ENCODE results near the gene GTPBP3. TPM values are rescaled to one million over a fixed set of nuclear protein-coding genes. Genes with fewer than 3 reads are reported as not detected.
"Not testable (repeated sequence)": the region's sequence is repeated elsewhere in the genome, so short reads cannot be mapped to it uniquely, and the experiment has no call there.

The GTPBP3 gene
- total RNA-seq, 1 donor from 2014 or later = 11.8 TPM

DNA sequence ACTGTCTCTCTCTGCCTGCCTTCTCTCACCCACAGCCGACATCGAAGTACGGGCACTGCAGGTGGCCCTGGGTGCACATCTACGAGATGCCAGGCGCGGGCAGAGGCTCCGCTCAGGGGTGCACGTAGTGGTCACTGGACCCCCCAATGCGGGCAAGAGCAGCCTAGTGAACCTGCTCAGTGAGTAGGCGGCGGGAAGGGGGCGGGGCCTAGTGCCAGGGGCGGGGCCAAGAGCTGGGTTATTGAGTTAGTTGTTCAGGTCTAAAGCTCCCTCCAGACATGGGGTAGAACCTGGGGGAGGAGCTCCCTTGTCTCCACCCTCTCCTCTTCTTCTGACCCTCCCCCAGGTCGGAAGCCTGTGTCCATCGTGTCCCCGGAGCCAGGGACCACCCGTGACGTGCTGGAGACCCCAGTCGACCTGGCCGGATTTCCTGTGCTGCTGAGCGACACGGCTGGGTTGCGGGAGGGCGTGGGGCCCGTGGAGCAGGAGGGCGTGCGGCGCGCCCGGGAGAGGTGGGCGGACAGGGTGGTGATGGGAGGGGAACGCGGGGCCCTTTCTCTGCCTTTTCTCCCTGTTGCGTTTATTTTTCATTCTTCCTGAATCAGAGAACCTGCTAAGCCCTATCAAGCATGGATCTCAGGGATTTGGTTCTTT, 1.9 kb downstream of the GTPBP3 start:
- DNase-seq (ENCODE audit: low spot score in 2 of 2) (no peak), FAIRE-seq (no peak)

DNA sequence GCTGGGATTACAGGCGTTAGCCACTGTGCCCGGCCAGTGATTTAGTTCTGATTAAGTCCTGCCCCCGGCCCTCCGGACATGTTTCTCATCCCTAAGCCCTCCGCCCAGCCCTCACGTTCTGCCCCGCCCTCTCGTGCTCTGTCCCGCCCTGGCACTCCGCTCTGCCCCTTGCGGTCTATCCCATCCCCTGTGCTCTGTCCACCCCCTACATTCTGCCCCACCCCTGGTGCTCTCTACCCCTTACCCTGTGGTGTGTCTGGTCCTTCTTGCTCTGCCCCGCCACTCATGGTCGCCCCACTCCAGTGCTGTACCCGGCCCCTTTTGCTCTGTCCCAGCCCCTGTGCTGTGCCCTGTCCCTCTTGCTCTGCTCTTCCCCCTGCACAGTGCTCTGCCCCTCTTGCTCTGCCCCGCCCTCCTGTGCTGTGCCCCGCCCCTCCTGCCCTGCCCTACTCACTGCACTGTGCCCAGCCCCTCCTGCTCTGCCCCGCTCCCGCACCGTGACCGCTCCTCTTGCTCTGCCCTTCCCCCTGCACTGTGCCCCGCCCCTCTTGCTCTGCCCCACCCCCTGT, 3.0 kb downstream of the GTPBP3 start:
- FAIRE-seq (no peak), DNase-seq (ENCODE audit: low spot score in 2 of 2) (no peak)

GRCh38 chr19:17340871-17341357, 3.6 kb downstream of the GTPBP3 start:
- DNase-seq (ENCODE audit: low spot score in 2 of 2) = no peak
- no peak for FAIRE-seq

GRCh38 chr19:17341386-17341785, 4.0 kb downstream of the GTPBP3 start:
- FAIRE-seq = no peak
- DNase-seq (ENCODE audit: low spot score in 2 of 2) = no peak

GRCh38 chr19:17341845-17342244, 4.5 kb downstream of the GTPBP3 start:
- FAIRE-seq (no peak), DNase-seq (ENCODE audit: low spot score in 2 of 2) (no peak)

DNA sequence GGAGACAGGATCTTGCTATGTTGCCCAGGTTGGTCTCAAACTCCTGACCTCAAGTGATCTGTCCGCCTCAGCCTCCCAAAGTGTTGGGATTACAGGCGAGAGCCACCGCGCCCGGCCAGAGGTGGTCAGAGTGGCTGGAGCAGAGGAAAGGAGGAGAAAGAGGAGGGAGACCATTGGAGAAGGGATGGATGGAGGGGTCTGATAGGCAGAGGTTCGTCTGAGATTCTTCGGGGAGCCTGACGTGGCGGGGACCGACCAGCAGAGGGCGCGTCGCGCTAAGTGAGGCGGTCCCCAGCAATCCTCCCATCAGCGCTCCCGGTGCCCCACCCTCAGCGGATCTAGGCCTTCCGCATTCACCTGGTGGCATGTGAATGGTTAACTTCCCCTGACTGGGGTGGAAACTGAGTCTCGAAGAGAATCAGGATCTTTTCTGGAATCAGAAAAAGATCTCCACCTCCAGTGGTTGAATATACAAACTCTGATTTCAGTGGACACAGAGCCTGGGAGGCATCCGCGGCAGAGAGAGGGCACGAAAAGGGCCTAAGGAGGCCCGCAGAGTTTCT, 8.8 kb downstream of the GTPBP3 start:
- no peak for FAIRE-seq

DNA sequence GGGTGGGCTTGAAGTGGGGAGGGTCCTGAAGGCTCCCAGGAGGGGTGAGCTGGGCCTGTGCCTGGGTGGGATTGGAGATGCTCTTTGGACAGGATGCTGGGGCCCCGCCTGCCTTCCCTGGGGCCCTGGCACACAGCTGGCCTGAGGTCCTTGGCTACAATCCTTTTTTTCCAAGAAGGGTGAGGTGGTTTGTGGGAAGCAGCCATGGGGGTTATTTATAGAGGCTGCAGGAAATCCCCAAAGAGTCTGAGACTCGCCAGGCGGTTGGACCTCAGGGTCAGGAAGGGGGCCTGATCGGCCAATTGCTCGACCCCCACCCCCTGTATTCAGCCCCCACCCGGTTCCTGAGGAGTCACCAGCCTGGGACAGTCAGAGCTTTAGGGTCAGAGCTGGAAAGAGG, 10.0 kb downstream of the GTPBP3 start:
- FAIRE-seq = no peak
- DNase-seq (ENCODE audit: low spot score in 2 of 2) = no peak

More for the DNA sequence above, 8.8 kb downstream of the GTPBP3 start:
- peak; percentile 65 to 83 for DNase-seq (ENCODE audit: low spot score in 2 of 2)

GRCh38 chr19:17347877-17348276, 10.5 kb downstream of the GTPBP3 start:
- FAIRE-seq = no peak
- no peak for DNase-seq (ENCODE audit: low spot score in 2 of 2)

DNA sequence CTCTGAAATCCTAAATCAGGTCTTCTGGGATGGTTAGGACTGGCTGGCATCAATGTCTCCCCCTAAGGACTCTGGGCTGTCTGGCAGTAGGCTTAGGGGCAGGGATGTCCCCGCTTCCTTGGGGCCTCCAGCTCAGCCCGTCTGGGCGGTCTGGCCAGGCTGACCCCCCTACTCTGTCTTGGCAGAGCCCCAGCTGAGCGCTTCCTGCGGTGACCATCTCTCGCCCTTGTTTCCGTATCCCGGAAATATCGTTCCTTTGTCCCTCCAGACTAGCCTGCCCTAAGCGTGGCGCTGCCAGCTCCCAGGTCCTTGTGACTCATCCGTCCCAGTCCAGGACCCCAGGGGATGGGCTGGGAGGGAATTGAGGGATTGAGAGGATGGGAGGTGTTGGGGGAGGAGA, 11.3 kb downstream of the GTPBP3 start:
- DNase-seq (ENCODE audit: low spot score in 2 of 2) (no peak), FAIRE-seq (no peak)

GRCh38 chr19:17351815-17352435, 14.6 kb downstream of the GTPBP3 start:
- FAIRE-seq (no peak), DNase-seq (ENCODE audit: low spot score in 2 of 2) (no peak)

GRCh38 chr19:17352608-17353280, 15.4 kb downstream of the GTPBP3 start:
- DNase-seq (ENCODE audit: low spot score in 2 of 2) (no peak), FAIRE-seq (no peak)

DNA sequence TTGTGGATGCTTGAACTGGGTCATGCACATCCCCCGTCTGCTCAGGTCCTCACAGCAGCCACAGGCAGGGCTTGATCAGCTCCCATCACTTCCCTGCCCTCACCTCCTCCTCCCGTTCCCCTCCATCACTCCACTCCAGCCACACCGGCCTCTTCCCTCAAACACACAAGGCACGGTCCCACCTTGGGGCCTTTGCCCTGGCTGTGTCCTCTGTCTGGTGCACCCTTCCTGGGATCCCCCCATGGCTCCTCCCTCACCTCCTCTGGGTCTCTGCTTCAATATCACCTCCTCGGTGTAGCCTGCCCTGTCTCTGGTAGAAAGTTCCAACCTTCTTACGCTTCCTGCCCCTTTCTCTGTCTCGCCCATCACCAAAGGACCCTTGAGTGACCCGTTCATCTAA, 16.0 kb downstream of the GTPBP3 start:
- no peak for DNase-seq (ENCODE audit: low spot score in 2 of 2)
- FAIRE-seq = no peak

GRCh38 chr19:17357078-17357666, 19.8 kb downstream of the GTPBP3 start:
- no peak for DNase-seq (ENCODE audit: low spot score in 2 of 2)
- FAIRE-seq = no peak

DNA sequence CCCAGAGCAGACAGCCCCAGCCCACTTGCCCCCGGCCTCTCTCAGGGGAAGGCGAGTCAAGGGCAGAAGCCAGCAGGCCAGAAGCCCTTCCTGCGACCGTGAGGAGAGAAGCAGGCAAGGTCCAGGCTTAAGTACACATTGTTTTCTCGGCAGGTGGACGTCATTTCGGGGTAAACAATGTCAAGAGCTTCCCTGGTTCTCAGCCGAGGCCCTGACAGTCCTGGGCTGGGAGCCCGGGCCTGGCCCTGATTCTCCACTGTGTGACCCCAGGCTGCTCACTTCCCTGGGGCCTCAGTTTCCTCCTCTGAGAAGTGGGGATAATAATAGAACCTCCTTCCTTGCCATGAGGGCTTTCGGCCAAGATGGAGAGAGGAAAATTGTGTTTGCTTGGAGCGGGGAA, 20.4 kb downstream of the GTPBP3 start:
- DNase-seq (ENCODE audit: low spot score in 2 of 2) = no peak
- FAIRE-seq = no peak

- DNase-seq (ENCODE audit: low spot score in 2 of 2) (no peak), FAIRE-seq (no peak)
Observed at GRCh38 chr19:17358395-17358794, 21.0 kb downstream of the GTPBP3 start.

GRCh38 chr19:17359905-17360800, 22.8 kb downstream of the GTPBP3 start:
- FAIRE-seq = no peak

DNA sequence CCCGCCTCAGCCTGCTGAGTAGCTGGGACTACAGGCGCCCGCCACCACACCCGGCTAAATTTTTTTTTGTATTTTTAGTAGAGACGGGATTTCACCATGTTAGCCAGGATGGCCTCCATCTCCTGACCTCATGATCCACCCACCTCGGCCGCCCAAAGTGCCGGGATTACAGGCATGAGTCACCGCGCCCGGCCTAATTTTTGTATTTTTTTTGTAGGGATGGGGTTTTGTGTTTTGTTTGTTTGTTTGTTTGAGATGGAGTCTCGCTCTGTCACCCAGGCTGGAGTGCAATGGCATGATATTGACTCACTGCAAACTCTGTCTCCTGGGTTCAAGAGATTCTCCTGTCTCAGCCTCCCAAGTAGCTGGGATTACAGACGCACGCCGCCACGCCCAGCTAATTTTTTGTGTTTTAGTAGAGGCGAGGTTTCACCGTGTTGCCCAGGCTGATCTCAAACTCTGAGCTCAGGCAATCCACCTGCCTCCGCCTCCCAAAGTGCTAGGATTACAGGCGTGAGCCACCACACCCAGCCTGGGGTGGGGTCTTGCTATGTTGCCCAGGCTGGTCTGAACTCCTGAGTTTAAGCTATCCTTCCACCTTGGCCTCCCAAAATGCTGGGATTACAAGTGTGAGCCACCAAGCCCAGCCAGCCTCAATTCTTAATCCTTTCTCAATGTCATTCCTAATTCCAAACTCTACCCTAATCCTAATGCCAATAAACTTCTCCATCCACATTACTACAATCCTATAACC, 26.7 kb downstream of the GTPBP3 start:
- not testable (repeated sequence) for DNase-seq (ENCODE audit: low spot score in 2 of 2); FAIRE-seq

More at GRCh38 chr19:17359905-17360800, 22.8 kb downstream of the GTPBP3 start:
- no peak for DNase-seq (ENCODE audit: low spot score in 2 of 2)

DNA sequence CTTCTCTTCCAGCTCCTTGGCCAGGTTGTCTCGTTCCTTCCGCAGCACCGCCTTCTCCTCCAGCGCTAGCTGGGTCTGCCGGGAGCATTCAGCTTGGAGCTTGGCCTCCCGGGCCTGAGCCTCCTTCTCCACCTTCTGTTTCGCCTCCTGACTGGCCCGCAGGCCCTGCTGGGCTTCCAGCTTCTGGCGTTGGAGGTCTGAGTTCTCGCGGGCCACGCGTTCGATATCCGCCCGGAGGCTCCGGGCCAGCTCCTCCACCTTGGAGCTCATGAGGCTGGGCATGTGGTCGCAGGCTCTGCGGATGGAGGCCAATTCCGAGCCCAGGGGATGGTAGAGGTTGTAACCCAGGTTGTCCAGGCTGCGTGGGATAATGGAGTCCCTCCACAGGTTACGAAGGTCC, 28.0 kb downstream of the GTPBP3 start:
- DNase-seq (ENCODE audit: low spot score in 2 of 2) (no peak), FAIRE-seq (no peak)

Data from frontal cortex (tissue), 4 donors.